Activated T-helper 9 cell treated with anti-CD3 and anti-CD28 coated beads, Interleukin-2, amount 50 U/mL, for 16 hours (primary cell): ENCODE results near the gene SIM2.

ENCODE experiments used
- DNase-seq: peaks from one replicate; pipeline ENCODE4 v3.0.0-alpha.2; 2020; ENCODE audit warnings: low read depth

Gene SIM2

GRCh38 chr21:36766511-36766910 is 67.6 kb downstream of the SIM2 start:
- DNase-seq = no peak

- DNase-seq = no peak
Measured at GRCh38 chr21:36767096-36767495, 68.2 kb downstream of the SIM2 start.

- no peak for DNase-seq
Measured at GRCh38 chr21:36768496-36768895, 69.6 kb downstream of the SIM2 start.

- no peak for DNase-seq
Measured at GRCh38 chr21:36769051-36769839, 70.3 kb downstream of the SIM2 start.

- no peak for DNase-seq
Measured at GRCh38 chr21:36773117-36773516, 74.2 kb downstream of the SIM2 start.

GRCh38 chr21:36773995-36774394 is 75.1 kb downstream of the SIM2 start:
- DNase-seq = no peak

GRCh38 chr21:36776981-36777617 is 78.2 kb downstream of the SIM2 start:
- DNase-seq = no peak

- no peak for DNase-seq
Measured at GRCh38 chr21:36780861-36781260, 81.9 kb downstream of the SIM2 start.

GRCh38 chr21:36783612-36784374 is 84.9 kb downstream of the SIM2 start:
- no peak for DNase-seq

- no peak for DNase-seq
Measured at GRCh38 chr21:36784947-36785346, 86.0 kb downstream of the SIM2 start.

GRCh38 chr21:36785615-36786014 is 86.7 kb downstream of the SIM2 start:
- DNase-seq = no peak

GRCh38 chr21:36786186-36786585 is 87.3 kb downstream of the SIM2 start:
- no peak for DNase-seq

- DNase-seq = no peak
Measured at GRCh38 chr21:36788120-36788638, 89.3 kb downstream of the SIM2 start.

- DNase-seq = no peak
Measured at GRCh38 chr21:36790616-36791015, 91.7 kb downstream of the SIM2 start.

GRCh38 chr21:36791180-36791579 is 92.3 kb downstream of the SIM2 start:
- no peak for DNase-seq

GRCh38 chr21:36791695-36792470 is 93.0 kb downstream of the SIM2 start:
- DNase-seq = no peak

- no peak for DNase-seq
Measured at GRCh38 chr21:36792505-36792967, 93.6 kb downstream of the SIM2 start.

- DNase-seq = no peak
Measured at GRCh38 chr21:36796070-36796469, 97.2 kb downstream of the SIM2 start.

GRCh38 chr21:36798491-36798890 is 99.6 kb downstream of the SIM2 start:
- no peak for DNase-seq
